Thyroid gland (tissue), 4 donors: Measurements from ENCODE around the gene RGN. TPM values are rescaled to one million over a fixed set of nuclear protein-coding genes. Genes with fewer than 3 reads are reported as not detected.

Experiments
- DNase-seq, 2 donors: peaks; one replicate each; pipeline ENCODE4 v3.0.0-alpha.2; 2019
- H3K27ac ChIP-seq, 3 donors: fragments of 200-600 bp; sonication (generic); 1 replicate in 2 of 3; 2 replicates in 1 of 3; pipeline ENCODE4 v1.5.1; 2016 to 2019; ENCODE audit warnings: mild to moderate bottlenecking in 1 of 3, moderate library complexity in 1 of 3
- H3K27me3 ChIP-seq: fragments of 200-600 bp; sonication (generic); one replicate; pipeline ENCODE4 v1.5.1; 2019
- H3K36me3 ChIP-seq, 2 donors: fragments of 200-600 bp; sonication (generic); one replicate each; pipeline ENCODE4 v1.5.1; 2016 to 2019
- H3K4me1 ChIP-seq, 2 donors: fragments of 200-600 bp; sonication (generic); one replicate each; pipeline ENCODE4 v1.5.1; 2017 to 2019
- H3K4me3 ChIP-seq, 3 donors: fragments of 200-600 bp; sonication (generic); replicated peaks in 1 of 3; 1 replicate in 2 of 3; 2 replicates in 1 of 3; pipeline ENCODE4 v1.5.1; 2016; ENCODE audit warnings: mild to moderate bottlenecking in 1 of 3
- H3K9me3 ChIP-seq: fragments of 200-600 bp; sonication (generic); one replicate; pipeline ENCODE4 v1.5.1; 2017
- POLR2A ChIP-seq, 2 donors: fragments of 450-650 bp; IDR thresholded peaks; one replicate each; pipeline ENCODE4 v1.6.1; 2017; ENCODE audit warnings: antibody characterized with exemption in 2 of 2, mild to moderate bottlenecking in 2 of 2, moderate library complexity in 1 of 2
- WGBS, 2 donors: methylation state at CpG; one replicate each; pipeline ENCODE4 v1.1.5; 2017; 5-methylcytosine and 5-hydroxymethylcytosine counted together
- intact Hi-C: fragments of 100-400 bp; cut with DNase I; formaldehyde crosslinking; loops from one replicate; pipeline ENCODE4 v1.15.1; 2023
- total RNA-seq, 4 donors: library from RNA; depleted of rRNA; stranded (reverse); fragments of >200 nt; gene quantifications; one replicate each; pipeline ENCODE4 v1.2.3, GENCODE V29; 2016
- TF ChIP-seq, protein P1 (sequence below), 6 experiments: fragments of 200-600 bp in 3 of 6; fragments of 450-650 bp in 3 of 6; sonication (generic) in 3 of 6; IDR thresholded peaks; one replicate each; pipeline ENCODE4 v1.5.1; 2016 to 2019; ENCODE audit warnings: antibody characterized with exemption in 6 of 6, mild to moderate bottlenecking in 2 of 6, inconsistent platforms in 1 of 6, moderate library complexity in 1 of 6

RGN gene
- total RNA-seq, result 10 to 100 TPM; 19.6 to 29.6 (median 22.0) TPM

GRCh38 chrX:47078129-47079043 lies at the start of gene RGN:
Gene RGN, plus strand, starts transcription at chrX:47078443. Its CDS starts 2,702 bp downstream, at chrX:47081145.
- intact Hi-C loops, result no loop called here
- WGBS, 2 donors, result 29 to 41% methylated on average over 12 to 19 of the region's 59 CpGs
- H3K27ac ChIP-seq, result peak within 1 kb of the TSS; percentile 47 to 65 (median 61)
- no peaks in the 10 kb centered on the region for H3K4me1 ChIP-seq
- no peaks in the 10 kb centered on the region for H3K9me3 ChIP-seq
- H3K4me3 ChIP-seq, result peak within 1 kb of the TSS in 2 of 3 donors; percentile 23 to 30
- H3K27me3 ChIP-seq, result no peaks in the 10 kb centered on the region
- peak; percentile 45 to 55 for DNase-seq
- TF ChIP-seq, protein P1, sequence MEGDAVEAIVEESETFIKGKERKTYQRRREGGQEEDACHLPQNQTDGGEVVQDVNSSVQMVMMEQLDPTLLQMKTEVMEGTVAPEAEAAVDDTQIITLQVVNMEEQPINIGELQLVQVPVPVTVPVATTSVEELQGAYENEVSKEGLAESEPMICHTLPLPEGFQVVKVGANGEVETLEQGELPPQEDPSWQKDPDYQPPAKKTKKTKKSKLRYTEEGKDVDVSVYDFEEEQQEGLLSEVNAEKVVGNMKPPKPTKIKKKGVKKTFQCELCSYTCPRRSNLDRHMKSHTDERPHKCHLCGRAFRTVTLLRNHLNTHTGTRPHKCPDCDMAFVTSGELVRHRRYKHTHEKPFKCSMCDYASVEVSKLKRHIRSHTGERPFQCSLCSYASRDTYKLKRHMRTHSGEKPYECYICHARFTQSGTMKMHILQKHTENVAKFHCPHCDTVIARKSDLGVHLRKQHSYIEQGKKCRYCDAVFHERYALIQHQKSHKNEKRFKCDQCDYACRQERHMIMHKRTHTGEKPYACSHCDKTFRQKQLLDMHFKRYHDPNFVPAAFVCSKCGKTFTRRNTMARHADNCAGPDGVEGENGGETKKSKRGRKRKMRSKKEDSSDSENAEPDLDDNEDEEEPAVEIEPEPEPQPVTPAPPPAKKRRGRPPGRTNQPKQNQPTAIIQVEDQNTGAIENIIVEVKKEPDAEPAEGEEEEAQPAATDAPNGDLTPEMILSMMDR (IDR thresholded peaks at IDR 0.05), result no peak
- H3K36me3 ChIP-seq, result no peaks in the 10 kb centered on the region

GRCh38 chrX:47030339-47030738 lies 47.9 kb upstream of the RGN start:
- Histone ChIP-seq H3K27me3 (no peaks in the 10 kb centered on the region), H3K9me3 (no peaks in the 10 kb centered on the region), H3K36me3 (no peaks in the 10 kb centered on the region), H3K27ac (no peak overlapping the region), H3K4me3 (no peak overlapping the region), H3K4me1 (no peaks in the 10 kb centered on the region)
- DNase-seq, result no peak
- intact Hi-C loops, result no loop called here
- TF ChIP-seq, protein P1 (IDR thresholded peaks at IDR 0.05), result peak; percentile 9 to 65 (median 34)
- TF ChIP-seq POLR2A (IDR thresholded peaks at IDR 0.05), result no peak

DNA sequence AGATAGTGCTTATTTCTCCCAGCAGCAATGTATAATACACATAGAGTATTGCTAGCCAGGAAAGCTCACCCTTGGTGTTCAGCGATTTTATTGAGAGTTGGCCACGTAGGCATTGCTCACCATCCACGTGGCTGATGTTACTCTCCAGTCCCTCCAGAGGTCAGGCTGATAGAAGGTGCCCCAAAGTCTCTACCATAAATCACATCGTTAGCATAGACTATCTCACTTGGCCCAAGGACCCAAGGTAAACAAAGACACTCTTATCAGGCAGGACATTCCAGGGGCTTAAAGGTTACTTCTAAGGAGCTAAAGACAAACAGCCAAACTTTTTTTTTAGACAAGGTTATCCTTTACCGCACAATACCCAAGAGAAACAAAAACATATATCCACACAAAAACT lies 30.3 kb upstream of the RGN start:
- intact Hi-C loops, result no loop called here
- WGBS, 2 donors, result 40 to 61% methylated on average over 3 to 5 of the region's 5 CpGs

DNA sequence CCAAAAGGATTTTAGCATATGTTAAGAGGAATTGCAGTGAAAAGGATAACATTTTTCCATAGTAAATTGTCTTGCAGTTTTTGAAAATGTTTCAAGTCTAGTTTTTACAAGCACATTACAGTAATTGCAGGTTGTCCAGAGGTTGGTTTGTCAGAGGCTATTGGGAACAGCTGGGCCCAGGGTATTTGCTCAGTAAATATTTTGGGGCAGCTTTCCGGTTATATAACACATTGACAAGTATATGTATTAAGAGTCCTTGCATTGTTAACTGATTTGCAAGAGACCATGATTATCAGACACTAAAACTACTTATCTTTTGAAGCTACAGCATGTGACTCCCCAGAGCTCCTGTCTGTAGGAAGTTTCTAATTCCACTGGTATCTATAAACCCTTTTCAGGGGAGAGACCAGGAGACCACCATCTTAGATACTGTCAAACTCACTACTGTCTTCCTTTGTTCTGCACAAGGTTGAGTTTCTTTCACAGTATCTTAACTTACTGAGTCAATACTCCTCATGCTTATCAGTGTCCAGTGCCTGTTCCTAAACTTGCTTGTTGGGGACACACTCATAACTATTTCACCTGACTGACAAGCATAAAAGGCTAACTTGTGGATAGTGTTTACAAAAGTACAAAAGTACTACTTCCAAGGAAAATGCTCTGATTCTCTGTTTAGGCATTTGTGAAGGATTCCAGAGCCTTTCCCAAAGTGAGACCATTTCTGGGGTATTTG lies 18.9 kb upstream of the RGN start:
- no peaks in the 10 kb centered on the region for H3K9me3 ChIP-seq
- H3K4me3 ChIP-seq, result no peak overlapping the region
- no peaks in the 10 kb centered on the region for H3K27me3 ChIP-seq
- WGBS, 2 donors, result 80 to 85% methylated on average over 1 of the region's 1 CpG
- intact Hi-C loops, result no loop called here
- no peak for DNase-seq
- H3K4me1 ChIP-seq, result no peaks in the 10 kb centered on the region
- no peaks in the 10 kb centered on the region for H3K36me3 ChIP-seq
- TF ChIP-seq POLR2A (IDR thresholded peaks at IDR 0.05), result no peak
- TF ChIP-seq, protein P1 (IDR thresholded peaks at IDR 0.05), result no peak
- H3K27ac ChIP-seq, result no peak overlapping the region

More for the DNA sequence above, 30.3 kb upstream of the RGN start:
- H3K36me3 ChIP-seq, result no peaks in the 10 kb centered on the region
- H3K27me3 ChIP-seq, result no peaks in the 10 kb centered on the region
- H3K4me1 ChIP-seq, result no peaks in the 10 kb centered on the region
- H3K27ac ChIP-seq, result no peak overlapping the region
- no peaks in the 10 kb centered on the region for H3K9me3 ChIP-seq
- DNase-seq, result peak in 1 of 2 donors; percentile 1
- H3K4me3 ChIP-seq, result no peak overlapping the region
- TF ChIP-seq, protein P1 (IDR thresholded peaks at IDR 0.05), result no peak
- no peak for TF ChIP-seq POLR2A (IDR thresholded peaks at IDR 0.05)

DNA sequence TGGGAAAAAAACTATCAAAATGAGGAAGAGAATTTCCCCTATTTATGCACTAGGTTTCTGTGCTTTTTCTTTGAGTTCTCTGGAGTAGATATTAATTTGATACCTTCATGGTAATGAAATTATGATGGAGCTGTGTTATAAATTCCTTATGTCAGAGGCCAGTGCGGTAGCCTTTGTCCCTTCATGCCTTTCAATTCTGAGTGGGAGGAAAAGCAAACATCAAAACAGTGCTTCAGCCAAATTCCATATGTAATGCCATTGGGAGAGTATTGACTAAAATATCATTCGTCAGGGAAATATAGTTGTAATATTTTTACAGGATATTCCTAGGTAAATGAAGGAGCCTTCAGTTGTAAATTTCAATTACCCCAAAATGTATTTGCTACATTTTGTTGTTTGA lies 17.5 kb upstream of the RGN start:
- WGBS, 2 donors, result 90 to 94% methylated on average over 2 of the region's 2 CpGs
- no peaks in the 10 kb centered on the region for H3K36me3 ChIP-seq

More for the DNA sequence above, 17.5 kb upstream of the RGN start:
- intact Hi-C loops, result no loop called here
- Histone ChIP-seq H3K4me3 (no peak overlapping the region), H3K9me3 (no peaks in the 10 kb centered on the region), H3K27me3 (no peaks in the 10 kb centered on the region), H3K4me1 (no peaks in the 10 kb centered on the region), H3K27ac (no peak overlapping the region)
- no peak for DNase-seq
- no peak for TF ChIP-seq POLR2A (IDR thresholded peaks at IDR 0.05)
- TF ChIP-seq, protein P1 (IDR thresholded peaks at IDR 0.05), result no peak
